ENCODE data around the gene IFNE. TPM values are rescaled to one million over a fixed set of nuclear protein-coding genes. Genes with fewer than 3 reads are reported as not detected.

The IFNE gene
- under 0.01 TPM in 1 of 2 replicates, not detected in the other for total RNA-seq

DNA sequence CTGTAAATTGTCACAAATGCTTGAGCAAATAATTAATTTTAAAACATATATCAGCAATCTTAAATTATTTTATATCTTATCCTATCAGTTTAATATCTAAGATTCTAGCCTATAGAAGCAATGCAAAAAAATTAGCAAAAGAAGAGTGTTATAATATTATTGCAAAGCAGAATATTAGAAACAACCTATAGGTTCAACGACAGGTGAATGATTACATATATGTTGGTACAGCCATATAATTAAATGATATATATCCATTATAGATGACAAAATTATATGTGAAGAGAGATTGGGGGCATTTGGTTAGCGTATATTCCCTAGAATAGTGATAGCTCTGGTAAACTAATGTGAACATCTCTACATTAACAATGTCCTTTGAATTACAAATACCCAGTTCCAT lies at the start of gene IFNE:
IFNE (minus strand) TSS at position 101 of the 400 bp plus-strand sequence. CDS start 619 bp downstream, outside the sequence.
- no peak for DNase-seq (ENCODE audit: low read depth in 2 of 2)

GRCh38 chr9:21528123-21528808 lies 46.2 kb upstream of the IFNE start:
- no peak for DNase-seq (ENCODE audit: low read depth in 2 of 2)

GRCh38 chr9:21527579-21527978 lies 45.5 kb upstream of the IFNE start:
- DNase-seq (ENCODE audit: low read depth in 2 of 2) = no peak

GRCh38 chr9:21525174-21525573 lies 43.1 kb upstream of the IFNE start:
- DNase-seq (ENCODE audit: low read depth in 2 of 2) = no peak

DNA sequence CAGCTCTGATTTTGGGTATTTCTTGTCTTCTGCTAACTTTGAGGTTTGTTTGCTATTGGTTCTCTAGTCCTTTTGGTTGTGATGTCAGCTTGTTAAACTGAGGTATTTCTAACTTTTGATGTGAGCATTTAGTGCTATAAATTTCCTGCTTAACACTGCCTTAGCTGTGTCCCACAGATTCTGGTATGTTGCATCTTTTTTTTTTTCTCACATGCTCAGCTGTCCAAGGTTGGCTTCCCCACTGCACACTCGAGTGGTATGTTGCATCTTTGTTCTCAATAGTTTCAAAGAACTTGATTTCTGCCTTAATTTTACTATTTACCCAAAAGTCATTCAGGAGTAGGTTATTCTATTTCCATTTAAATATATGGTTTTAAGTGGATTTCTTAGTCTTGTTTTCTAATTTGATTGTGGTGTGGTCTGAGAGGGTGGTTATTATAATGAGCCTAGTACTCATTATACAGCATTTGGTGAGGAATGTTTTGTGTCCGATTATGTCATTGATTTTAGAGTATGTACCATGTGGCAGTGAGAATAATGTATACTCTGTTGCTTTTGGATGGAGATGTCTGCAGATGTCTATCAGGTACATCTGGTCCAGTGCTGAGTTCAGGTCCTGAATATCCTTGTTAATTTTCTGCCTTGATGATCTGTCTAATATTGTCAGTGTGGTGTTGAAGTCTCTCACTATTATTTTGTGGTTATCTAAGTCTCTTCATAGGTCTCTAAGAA lies 42.2 kb upstream of the IFNE start:
- no peak for DNase-seq (ENCODE audit: low read depth in 2 of 2)

- DNase-seq (ENCODE audit: low read depth in 2 of 2) = no peak
Measured at GRCh38 chr9:21523021-21524014, 41.2 kb upstream of the IFNE start.

DNA sequence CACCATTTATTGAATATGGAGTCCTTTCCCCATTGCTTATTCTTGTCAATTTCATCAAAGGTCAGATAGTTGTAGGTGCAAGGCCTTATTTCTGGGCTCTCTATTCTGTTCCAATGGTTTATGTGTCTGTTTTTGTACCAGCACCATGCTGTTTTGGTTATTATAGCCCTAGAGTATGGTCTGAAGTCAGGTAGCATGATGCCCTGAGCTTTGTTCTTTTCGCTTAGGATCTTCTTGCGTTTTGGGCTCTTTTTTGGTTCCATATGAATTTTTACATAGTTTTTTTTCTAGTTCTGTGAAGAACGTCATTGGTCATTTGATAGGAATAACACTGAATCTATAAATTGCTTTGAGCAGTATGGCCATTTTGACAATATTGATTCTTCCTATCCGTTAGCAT lies 40.2 kb upstream of the IFNE start:
- DNase-seq (ENCODE audit: low read depth in 2 of 2) = no peak

DNA sequence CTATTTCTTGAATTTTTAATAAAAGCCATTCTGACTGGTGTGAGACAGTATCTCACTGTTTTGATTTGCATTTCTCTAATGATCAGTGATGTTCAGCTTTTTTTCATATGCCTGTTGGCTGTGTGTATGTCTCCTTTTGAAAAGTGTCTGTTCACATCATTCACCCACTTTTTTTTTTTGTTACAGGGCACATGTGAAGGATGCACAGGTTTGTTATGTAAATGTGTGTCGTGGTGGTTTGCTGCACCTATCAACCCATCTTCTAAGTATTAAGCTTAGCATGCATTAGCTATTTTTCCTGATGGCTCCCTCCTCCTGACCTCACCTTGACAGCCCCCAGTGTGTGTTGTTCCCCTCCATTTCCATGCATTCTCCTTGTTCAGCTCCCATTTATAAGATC lies 39.3 kb upstream of the IFNE start:
- no peak for DNase-seq (ENCODE audit: low read depth in 2 of 2)

- DNase-seq (ENCODE audit: low read depth in 2 of 2) = no peak
Measured at GRCh38 chr9:21520501-21521228, 38.6 kb upstream of the IFNE start.

DNA sequence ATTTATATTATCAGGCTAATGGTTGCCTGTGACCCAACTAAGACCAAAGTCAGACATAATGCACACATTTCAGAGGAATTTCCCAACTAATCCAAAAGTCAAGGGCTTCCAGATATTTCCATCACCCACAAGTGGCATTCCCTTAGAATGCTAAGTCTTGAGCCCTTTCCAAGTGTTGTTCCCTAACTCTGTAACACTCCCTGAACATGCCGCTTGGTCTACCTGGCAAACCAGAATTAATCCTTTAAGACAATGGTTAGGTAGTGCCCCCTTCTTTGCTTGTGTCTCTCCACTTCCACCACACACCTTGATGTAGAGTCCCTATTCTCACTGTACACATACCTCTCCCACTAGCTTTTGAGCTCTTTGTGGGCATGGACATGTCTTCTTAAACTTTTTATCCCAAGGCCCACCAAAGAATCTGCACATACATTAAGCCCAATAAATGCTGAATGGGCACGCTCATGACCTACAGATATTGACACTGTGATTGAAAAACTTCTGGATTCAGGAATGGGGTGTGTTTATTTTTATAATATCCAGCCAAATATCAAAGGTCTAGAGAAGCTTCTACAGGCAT lies 37.8 kb upstream of the IFNE start:
- no peak for DNase-seq (ENCODE audit: low read depth in 2 of 2)

DNA sequence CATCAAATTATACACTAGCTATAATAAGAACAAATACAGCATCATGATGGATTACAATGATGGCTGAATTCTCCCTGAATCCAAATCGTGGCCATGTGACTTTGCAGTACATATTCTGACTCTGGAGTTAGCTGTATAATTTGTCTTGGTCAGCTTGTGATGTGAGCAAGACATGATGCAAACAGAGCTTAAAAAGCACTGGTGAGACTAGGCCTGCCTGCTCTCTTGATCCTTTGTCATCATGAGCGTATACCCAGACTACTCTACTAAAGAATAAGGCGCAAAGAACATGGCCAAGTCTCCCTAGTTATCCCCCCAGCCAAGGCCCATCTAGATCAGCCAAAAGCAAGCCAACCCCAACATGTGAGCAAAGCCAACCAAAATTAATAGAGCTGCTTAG lies 34.7 kb upstream of the IFNE start:
- DNase-seq (ENCODE audit: low read depth in 2 of 2) = no peak

- DNase-seq (ENCODE audit: low read depth in 2 of 2) = no peak
Measured at GRCh38 chr9:21513431-21513830, 31.3 kb upstream of the IFNE start.

DNA sequence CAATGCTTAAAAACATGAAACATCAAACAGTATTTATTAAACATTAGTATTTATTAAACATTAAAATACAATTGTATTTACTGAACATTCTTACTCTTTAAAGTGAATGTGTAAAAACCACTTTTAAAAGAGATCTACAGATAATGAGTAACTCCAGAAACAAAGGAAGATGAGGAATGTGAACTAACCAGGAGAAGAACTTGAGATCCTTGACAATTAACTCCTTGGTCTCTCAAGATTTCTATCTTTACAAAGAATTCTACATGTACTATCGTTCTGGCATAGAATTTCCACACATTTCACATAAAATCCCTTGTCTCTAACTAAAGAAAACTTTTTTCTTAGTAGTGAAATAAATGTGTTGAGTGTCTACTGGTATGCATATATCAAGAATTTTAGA lies 28.7 kb upstream of the IFNE start:
- DNase-seq (ENCODE audit: low read depth in 2 of 2) = no peak

DNA sequence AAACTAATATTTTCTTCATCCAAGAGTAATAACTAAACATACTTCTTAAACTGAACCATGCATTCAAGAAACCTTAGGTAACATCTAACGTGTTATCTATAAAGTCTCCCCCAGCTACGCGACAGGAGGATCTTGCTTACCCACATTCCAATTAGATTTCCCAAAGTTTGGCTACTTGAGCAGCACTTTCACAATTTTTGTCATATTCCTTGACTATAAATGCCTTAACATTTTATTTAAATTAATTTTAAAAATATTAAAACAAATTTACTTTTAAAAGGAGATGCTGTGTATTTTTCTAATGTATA lies 25.3 kb upstream of the IFNE start:
- DNase-seq (ENCODE audit: low read depth in 2 of 2) = no peak

DNA sequence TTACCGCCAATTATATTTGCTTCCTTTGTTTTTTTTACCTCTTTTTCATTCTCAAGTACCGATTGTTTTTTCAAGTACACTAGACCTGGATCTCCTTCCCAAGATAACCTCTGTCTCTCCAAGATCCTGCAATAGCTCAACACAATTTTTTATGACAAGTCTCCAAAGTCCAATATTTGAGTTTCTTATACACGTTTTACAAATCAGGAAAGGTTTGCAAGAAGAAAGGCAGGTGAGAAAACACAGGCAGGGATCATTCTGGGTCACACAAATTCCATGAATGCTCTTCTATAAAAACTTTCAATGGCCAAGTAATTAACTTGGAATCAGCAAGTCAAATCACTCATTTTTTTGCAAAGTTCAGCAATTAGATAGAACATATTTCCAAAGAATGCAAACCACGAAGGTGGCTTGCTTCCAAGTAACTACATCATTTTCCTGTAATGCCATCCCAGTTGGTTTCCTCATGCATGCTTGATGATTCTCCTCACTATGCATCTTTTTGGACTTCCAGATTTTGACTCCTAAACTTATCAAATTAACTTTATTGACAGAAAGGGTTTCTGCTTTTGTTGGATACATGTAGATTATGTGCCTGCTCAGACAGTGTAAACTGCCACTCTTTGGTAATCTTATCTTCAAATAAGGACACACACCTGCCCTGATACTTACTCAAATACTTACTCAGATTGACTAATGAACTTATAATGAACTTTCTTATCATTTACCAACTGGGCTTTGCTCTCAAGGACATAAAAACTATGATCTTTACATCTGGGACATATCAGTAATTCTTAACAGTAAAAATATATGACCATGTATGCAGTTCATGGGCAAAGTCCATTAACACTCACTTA lies 24.7 kb upstream of the IFNE start:
- peak; percentile 16 to 63 for DNase-seq (ENCODE audit: low read depth in 2 of 2)

GRCh38 chr9:21505425-21506179 lies 23.5 kb upstream of the IFNE start:
- peak in 1 of 2 donors; percentile 16 for DNase-seq (ENCODE audit: low read depth in 2 of 2)

- DNase-seq (ENCODE audit: low read depth in 2 of 2) = no peak
Measured at GRCh38 chr9:21504894-21505293, 22.8 kb upstream of the IFNE start.

GRCh38 chr9:21504113-21504512 lies 22.0 kb upstream of the IFNE start:
- no peak for DNase-seq (ENCODE audit: low read depth in 2 of 2)

DNA sequence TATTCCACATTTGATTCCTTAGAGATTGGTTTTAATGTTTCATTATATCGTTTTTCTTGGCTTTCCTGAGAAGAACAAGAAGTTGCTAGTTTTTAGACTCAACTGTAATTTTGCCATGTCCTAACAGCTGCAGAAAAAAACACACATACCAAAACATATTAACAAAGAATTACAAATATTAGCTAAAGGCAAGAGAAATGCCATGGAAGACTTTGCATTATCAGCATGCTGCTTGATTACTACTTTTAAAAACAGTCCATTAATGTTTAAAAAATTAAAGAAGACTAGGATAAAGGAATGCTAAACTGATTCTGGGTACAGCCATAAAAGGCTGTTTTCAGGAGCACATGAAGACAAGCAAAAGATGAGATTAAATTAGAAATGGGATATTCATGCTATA lies 20.5 kb upstream of the IFNE start:
- no peak for DNase-seq (ENCODE audit: low read depth in 2 of 2)
